ENCODE data around the gene PBX1.

Gene PBX1

GRCh38 chr1:164824542-164824941 lies 265.6 kb downstream of the PBX1 start:
- no peak for DNase-seq (ENCODE audit: low read depth)

- DNase-seq (ENCODE audit: low read depth), result no peak
Observed at GRCh38 chr1:164830628-164831027, 271.6 kb downstream of the PBX1 start.

GRCh38 chr1:164834641-164835040 lies 275.7 kb downstream of the PBX1 start:
- DNase-seq (ENCODE audit: low read depth), result no peak

DNA sequence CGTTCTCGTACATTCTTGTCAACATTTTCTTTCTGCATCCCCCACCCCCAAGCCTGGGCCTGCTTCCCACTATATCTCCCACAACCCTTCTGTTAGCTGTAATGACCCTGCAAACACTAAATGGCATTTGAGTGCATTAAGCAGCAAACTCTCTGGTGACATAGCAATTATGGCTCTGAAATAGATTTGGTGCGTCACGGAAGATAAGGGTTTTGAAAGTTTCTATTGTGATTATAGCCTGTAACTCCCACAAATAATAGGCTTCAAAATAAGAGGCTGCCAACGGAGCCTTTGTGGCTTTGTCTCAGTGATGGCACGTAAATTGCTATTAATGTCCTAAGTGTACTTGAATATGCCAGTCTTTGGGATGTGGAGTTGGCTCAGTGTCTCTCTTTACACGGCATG lies 277.6 kb downstream of the PBX1 start:
- no peak for DNase-seq (ENCODE audit: low read depth)

- no peak for DNase-seq (ENCODE audit: low read depth)
Observed at GRCh38 chr1:164838786-164839185, 279.8 kb downstream of the PBX1 start.

DNA sequence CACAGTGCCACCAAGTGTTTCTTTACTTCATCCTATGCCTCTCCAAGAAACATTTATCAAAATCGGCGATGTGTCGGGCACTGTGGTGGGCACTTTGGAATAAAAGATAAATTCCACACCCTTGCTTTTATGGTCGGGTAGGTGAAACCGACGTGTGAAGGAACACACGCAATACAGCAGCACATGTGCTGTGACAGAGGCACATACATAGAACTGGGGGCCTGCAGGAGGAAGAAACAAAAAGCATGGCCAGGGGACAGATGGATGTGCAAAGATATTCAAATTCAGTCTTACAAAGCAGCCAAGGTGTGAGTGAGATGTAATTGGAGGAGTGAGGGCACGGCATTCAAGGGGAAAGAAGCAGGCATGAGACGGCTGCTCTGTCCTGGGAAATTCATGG lies 282.0 kb downstream of the PBX1 start:
- no peak for DNase-seq (ENCODE audit: low read depth)

DNA sequence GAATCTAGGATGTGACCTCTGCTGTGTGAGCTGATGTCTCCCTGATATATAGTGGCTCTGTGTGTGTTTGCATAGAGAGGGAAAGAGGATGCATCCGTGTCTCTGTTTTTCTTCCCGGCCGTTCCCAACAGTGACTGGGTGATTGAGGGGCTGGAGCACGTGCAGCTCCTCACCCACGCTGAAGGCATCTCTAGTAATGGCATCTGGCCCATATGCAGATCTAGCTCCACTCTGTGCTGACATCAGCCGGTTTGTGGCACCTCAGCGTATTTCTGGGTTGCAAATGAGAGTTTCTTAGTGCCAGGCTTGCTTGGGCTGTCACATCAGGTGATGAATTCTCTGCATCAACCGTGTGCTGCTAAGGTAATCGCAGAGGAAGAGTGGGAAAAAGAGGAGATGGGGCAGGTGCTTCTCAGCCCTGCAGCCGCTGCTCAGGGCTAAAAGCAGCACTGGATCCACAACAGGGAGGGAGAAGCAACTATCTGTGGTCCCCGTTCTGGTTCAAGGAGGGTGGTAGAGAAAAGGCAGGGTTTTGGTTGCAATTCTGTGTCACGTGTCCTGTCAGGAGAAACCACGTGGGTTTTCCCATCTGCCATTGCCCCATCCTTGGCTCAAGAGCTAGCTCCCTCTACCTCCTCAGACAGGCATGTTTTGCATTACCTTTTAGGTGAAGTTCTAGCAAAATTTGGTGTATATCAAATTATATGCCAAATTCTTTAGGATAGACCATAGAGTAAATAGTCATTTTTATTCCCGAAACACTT lies 282.9 kb downstream of the PBX1 start:
- no peak for DNase-seq (ENCODE audit: low read depth)

- DNase-seq (ENCODE audit: low read depth), result no peak
Observed at GRCh38 chr1:164842870-164843269, 283.9 kb downstream of the PBX1 start.

GRCh38 chr1:164843743-164844500 lies 284.9 kb downstream of the PBX1 start:
- DNase-seq (ENCODE audit: low read depth), result no peak

- DNase-seq (ENCODE audit: low read depth), result no peak
Observed at GRCh38 chr1:164846731-164847691, 288.0 kb downstream of the PBX1 start.

DNA sequence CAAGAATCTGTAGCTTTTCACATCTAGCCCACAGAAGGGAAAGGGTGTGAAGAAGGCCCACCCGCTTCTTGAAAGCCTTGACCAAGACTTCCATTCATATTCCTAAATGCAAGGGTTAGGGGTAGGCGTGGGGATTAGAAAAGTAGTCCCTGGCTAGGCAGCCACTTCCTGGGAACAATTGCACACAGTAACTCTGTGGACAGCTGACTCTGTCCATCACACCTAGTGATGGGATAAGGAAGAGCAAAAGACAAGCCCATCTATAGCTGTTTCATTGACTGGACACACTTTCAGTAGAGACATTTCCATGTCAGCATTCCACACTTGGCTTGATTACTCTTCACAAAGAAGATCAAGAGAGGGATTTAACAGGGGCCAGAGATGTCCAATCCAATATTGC lies 294.2 kb downstream of the PBX1 start:
- DNase-seq (ENCODE audit: low read depth), result no peak

DNA sequence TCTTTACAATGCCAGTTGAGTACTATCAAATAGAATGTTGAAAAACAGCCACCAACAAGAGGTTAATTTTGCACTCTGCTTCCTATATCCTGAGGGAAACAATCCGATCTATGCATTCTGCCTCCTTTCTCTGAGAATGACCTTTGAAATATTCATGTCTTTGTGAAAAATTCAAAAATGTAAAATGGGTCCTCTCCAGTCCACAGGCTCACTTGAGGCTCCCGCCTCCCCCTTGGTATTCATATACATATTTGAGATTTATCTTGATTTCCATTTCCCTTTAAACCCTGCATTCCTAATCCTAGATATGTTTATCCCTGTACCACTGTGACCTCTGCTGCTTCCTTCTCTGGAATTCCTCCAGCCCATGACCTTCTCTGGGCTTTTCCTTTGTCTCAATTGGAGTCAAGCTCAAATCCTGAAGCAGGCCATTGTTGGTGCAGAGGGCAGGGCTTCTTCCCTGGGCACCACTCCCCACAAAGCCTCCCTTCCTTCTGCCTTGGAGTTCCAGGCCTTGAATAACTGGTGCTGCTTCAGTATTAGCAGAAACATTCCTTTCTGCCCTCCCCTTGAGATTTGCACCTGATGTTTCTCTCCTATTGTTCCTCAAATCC lies 296.8 kb downstream of the PBX1 start:
- DNase-seq (ENCODE audit: low read depth), result no peak

DNA sequence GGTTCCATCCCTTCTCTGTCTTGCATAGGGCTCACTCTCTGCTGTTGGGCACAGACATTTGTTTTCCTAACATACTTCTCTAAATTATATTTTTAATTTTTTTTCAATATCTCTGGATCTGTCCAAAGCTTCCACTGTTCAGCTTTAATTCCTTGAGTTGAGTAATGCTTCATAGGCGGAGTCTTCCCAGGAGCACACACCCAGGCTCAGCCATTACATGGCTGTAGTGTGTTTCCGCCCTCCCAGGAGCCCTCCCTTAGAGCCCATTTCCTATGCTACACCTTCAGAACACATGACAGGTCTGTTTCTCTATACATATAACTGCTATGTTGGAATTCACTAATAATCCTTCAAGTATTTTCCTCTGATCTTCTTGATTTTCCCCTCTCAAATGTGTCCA lies 297.4 kb downstream of the PBX1 start:
- DNase-seq (ENCODE audit: low read depth), result no peak

DNA sequence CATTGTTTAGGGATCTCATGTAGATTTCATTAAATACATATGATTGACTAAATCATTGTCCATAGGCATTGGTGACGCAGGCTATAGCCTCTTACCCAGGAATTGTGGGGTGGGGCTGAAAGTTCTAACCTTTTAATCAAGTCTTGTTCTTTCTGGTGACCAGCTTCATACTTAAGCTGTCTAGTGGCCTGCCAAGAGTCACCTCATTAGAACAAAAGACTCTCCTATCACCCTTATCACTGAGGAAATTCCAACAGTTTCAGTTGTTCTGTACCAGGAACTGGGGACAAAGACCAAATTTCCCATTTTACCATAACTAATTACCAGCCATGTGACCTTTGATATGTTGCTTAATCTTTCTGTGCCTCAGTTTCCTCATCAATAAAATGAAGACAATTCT lies 298.5 kb downstream of the PBX1 start:
- no peak for DNase-seq (ENCODE audit: low read depth)

DNA sequence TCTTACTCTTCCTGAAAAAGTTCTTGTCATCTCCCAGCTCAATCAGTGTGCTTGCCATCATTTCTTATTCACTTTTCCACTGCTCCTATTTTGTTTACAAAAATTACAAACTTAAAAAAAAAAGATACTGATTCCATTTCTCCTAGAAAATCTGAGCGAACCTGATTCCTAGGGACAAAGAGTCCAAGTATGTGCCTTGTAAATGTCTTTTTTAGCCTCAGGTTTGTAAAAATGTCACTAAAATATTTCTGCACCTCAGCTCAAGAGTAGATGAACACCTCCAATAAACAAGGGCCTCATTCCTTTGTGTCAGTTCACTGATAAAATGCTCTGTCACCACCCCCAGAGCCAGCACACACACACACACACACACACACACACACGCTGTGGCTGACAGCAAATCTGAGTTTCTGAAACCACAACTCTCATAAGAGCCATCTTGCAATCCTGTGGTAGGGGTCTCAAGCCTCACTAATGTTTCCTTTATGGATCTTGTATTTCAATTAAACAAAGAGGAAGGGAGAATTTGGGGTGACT lies 299.2 kb downstream of the PBX1 start:
- DNase-seq (ENCODE audit: low read depth), result no peak

GRCh38 chr1:164861632-164862031 lies 302.6 kb downstream of the PBX1 start:
- DNase-seq (ENCODE audit: low read depth), result no peak

- DNase-seq (ENCODE audit: low read depth), result no peak
Observed at GRCh38 chr1:164863056-164863455, 304.1 kb downstream of the PBX1 start.

GRCh38 chr1:164864161-164864560 lies 305.2 kb downstream of the PBX1 start:
- DNase-seq (ENCODE audit: low read depth), result no peak

- DNase-seq (ENCODE audit: low read depth), result no peak
Observed at GRCh38 chr1:164865385-164865784, 306.4 kb downstream of the PBX1 start.

DNA sequence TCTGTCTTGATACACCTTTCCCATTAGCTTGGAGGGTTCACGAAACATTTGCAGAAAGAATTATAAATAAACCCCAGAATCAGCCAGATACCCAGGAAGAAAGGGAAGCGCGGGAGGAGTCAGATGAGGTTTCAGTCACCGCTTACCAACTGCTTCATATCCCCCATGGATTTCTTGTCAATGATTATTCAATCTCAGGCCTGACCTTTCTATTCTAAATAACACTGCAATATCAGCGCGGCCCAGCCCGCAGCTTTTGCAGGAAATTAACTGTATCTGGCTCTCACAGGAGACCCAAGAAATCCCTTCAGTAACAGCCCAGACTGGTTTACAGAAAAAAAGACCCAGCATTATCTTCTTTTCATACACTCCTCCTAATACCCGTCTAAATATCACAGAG lies 308.6 kb downstream of the PBX1 start:
- DNase-seq (ENCODE audit: low read depth), result no peak

GRCh38 chr1:164868990-164869389 lies 310.0 kb downstream of the PBX1 start:
- DNase-seq (ENCODE audit: low read depth), result no peak

DNA sequence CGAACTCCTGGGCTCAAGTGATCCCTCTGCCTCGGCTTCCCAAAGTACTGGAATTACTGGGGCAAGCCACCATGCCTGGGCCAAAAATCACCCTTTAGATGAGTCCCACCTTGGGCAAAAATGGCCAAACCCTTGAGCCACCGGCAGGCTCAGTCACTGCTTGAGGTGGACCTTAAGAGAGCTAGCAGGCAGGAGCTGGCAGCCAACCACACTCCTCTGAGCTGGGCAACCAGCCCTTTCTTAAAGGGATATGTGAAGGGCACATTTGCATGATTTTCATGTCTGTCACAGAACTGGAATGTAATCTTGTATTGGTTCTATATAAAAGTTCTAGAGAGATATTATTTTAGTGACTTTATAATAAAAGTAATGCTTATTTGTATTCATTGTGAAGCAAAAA lies 316.5 kb downstream of the PBX1 start:
- DNase-seq (ENCODE audit: low read depth), result no peak

All from stimulated activated CD8-positive, alpha-beta memory T cell treated with anti-CD3 and anti-CD28 coated beads, Interleukin-12 subunit alpha, Interleukin-12 subunit beta, amount 100 ng/mL, for 4 hours (primary cell).